Measurements from ENCODE around the gene PRXL2A. TPM values are rescaled to one million over a fixed set of nuclear protein-coding genes. Genes with fewer than 3 reads are reported as not detected.

The PRXL2A gene, protein sequence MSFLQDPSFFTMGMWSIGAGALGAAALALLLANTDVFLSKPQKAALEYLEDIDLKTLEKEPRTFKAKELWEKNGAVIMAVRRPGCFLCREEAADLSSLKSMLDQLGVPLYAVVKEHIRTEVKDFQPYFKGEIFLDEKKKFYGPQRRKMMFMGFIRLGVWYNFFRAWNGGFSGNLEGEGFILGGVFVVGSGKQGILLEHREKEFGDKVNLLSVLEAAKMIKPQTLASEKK
- 184 and 233 TPM in 2 replicates for total RNA-seq

DNA sequence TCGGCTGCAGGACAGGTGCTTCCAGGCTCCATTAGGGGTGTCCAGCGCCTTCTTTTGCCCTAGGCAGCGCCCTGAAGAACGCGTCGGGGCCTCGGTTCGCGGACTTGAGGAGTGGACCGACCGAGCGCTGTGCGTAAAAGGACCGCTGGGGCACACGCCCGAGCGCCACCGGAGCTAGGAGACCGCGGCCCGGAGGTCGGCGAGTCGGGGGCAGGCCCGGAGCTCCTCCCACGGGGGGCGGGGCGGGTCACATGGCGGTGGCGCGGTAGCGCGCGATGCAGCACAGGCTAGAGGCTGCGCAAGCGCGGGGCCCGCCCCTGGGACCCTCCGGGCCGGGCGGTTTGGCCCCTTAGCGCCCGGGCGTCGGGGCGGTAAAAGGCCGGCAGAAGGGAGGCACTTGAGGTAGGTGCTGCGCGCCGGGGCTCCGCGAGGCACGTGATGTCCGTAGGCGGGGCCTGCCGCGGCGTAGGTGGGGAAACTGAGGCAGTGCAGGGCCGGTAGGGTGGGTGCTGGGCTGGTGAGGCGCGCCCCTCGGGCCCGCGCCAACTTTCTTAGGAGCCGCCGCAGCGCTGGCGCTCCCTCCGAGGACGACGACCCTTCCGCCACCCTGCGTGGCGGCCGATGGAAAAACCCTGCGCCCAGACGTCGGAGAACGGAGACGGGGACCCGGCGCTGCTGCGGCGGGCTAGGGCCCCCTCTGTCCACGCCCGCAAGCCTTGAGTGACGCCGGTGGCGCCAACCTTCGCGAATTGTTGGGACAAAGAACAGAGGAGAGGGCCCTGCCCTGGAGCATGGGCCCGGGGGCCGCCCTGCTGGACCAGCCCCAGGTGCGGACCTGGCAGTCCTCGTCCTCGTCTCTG lies at the start of gene PRXL2A:
Gene PRXL2A, plus strand, starts transcription at position 310 of the 860 bp plus-strand sequence. CDS start 11,917 bp downstream, outside the sequence.

DNA sequence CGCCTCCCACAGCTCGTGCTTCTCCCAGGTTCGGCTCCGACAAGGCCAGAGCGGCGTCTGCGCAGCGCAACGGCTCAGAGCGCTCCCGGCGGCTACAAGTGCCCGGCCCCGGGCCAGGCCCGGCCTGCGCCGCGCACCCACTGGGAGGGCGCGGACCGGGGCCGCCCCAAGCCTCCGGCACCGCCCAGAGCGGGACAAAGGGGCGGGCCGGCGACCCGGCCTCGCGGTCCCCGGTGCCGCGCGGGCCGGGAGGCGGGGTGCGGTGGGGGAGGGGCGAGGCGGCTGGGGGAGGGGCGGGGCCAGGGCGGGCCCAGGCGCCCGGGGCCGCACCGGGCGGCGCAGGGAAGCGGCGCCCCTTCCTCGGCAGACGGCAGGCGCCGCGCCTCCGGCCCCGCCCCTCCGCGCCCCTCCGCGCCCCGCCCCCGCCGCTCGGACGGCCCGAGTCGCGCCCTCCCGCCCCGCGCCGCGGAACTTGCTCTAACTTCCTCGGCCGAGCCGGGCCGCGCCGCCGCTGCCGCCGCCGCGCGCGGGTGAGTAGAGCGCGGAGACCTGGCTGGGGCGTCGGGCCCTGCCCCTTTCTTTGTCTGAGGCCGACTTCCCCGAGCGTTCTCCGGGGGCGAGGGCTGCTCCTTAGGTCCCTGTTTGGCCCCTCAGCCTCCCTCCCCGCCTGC lies 45.6 kb downstream of the PRXL2A start, which contains the start of gene TSPAN14:
Gene TSPAN14, plus strand, starts transcription at position 469 of the 671 bp plus-strand sequence. CDS start 34,924 bp downstream, outside the sequence.

Other genes starting within 250 kb of the PRXL2A start
- 22.7 and 30.7 TPM in 2 replicates for gene ANXA11, start 203.0 kb upstream of the PRXL2A start, total RNA-seq
- not detected in 2 replicates for gene MAT1A, start 118.9 kb upstream of the PRXL2A start, total RNA-seq
- not detected in 2 replicates for gene DYDC1, start 51.8 kb upstream of the PRXL2A start, total RNA-seq
- not detected in 2 replicates for gene DYDC2, start 51.8 kb upstream of the PRXL2A start, total RNA-seq
- 38.0 and 79.6 TPM in 2 replicates for gene TSPAN14, start 45.8 kb downstream of the PRXL2A start, total RNA-seq
- gene SH2D4B, start 129.4 kb downstream of the PRXL2A start, total RNA-seq: under 0.01 and 0.30 TPM in 2 replicates